Measurements from ENCODE around the gene CDH22. TPM values are rescaled to one million over a fixed set of nuclear protein-coding genes. Genes with fewer than 3 reads are reported as not detected.

Gene CDH22
- total and polyA plus RNA-seq, 4 donors, result 0.03 to 0.25 (median 0.09) TPM

DNA sequence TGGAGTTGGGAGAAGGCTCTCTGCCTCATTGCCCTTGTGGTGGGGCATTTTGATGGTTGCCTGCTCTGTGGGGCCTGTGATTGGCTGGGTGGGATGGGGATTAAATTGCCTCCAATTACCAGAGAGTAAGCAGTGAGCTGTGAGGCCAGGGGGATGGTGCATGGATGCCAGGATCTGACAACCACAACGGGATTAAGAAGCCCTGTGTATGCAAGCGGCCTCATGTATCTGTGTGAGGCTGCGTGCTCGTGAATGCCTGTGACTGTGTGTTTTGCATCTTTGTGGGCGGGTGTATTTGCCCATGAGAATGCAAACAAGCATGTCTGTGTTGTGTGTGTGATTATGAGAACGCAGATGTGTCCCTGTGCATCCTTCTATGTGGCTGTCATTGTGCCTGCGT lies 144.0 kb downstream of the CDH22 start:
- Histone ChIP-seq H3K36me3 (ENCODE audit: control insufficient read depth in 4 of 4, insufficient read depth in 4 of 4, low read length in 4 of 4) (no peaks in the 10 kb centered on the region), H3K27ac (ENCODE audit: low read depth in 1 of 2, low read length in 1 of 2) (no peak overlapping the region), H3K9ac (ENCODE audit: insufficient read depth in 1 of 2, low read length in 2 of 2) (no peak overlapping the region), H3K9me3 (ENCODE audit: control insufficient read depth in 4 of 4, insufficient read depth in 3 of 4, low read length in 3 of 4) (peaks cover 0 to 5% (median 0%) of the 10 kb centered on the region in 4 donors), H3K4me1 (ENCODE audit: control insufficient read depth in 5 of 5, insufficient read depth in 5 of 5, low read length in 5 of 5) (no peaks in the 10 kb centered on the region), H3K4me3 (no peak overlapping the region), H3K27me3 (ENCODE audit: control insufficient read depth in 3 of 3, insufficient read depth in 3 of 3, low read length in 2 of 3) (peaks cover 0 to 38% (median 4%) of the 10 kb centered on the region in 3 donors)
- no peak for TF ChIP-seq CTCF (IDR thresholded peaks at IDR 0.05; ENCODE audit: control extremely low read depth, extremely low read depth)
- ATAC-seq (ENCODE audit: insufficient read depth, low FRiP score) (no peak), DNase-seq (no peak)
- 61 to 71% methylated on average over 7 of the region's 7 CpGs for WGBS, 2 donors

GRCh38 chr20:46161921-46162320 lies 146.4 kb downstream of the CDH22 start:
- WGBS, 2 donors, result 79 to 82% methylated on average over 1 of the region's 1 CpG
- Histone ChIP-seq H3K27me3 (ENCODE audit: control insufficient read depth in 3 of 3, insufficient read depth in 3 of 3, low read length in 2 of 3) (peaks cover 0 to 31% (median 4%) of the 10 kb centered on the region in 3 donors), H3K36me3 (ENCODE audit: control insufficient read depth in 4 of 4, insufficient read depth in 4 of 4, low read length in 4 of 4) (no peaks in the 10 kb centered on the region), H3K9ac (ENCODE audit: insufficient read depth in 1 of 2, low read length in 2 of 2) (no peak overlapping the region), H3K4me1 (ENCODE audit: control insufficient read depth in 5 of 5, insufficient read depth in 5 of 5, low read length in 5 of 5) (no peaks in the 10 kb centered on the region), H3K27ac (ENCODE audit: low read depth in 1 of 2, low read length in 1 of 2) (no peak overlapping the region), H3K4me3 (no peak overlapping the region), H3K9me3 (ENCODE audit: control insufficient read depth in 4 of 4, insufficient read depth in 3 of 4, low read length in 3 of 4) (no peaks in the 10 kb centered on the region)
- no peak for TF ChIP-seq CTCF (IDR thresholded peaks at IDR 0.05; ENCODE audit: control extremely low read depth, extremely low read depth)
- DNase-seq, result no peak
- no peak for ATAC-seq (ENCODE audit: insufficient read depth, low FRiP score)

- Histone ChIP-seq H3K9ac (ENCODE audit: insufficient read depth in 1 of 2, low read length in 2 of 2) (no peak overlapping the region), H3K4me3 (no peak overlapping the region), H3K27me3 (ENCODE audit: control insufficient read depth in 3 of 3, insufficient read depth in 3 of 3, low read length in 2 of 3) (peaks cover 0 to 31% (median 4%) of the 10 kb centered on the region in 3 donors), H3K4me1 (ENCODE audit: control insufficient read depth in 5 of 5, insufficient read depth in 5 of 5, low read length in 5 of 5) (no peaks in the 10 kb centered on the region), H3K9me3 (ENCODE audit: control insufficient read depth in 4 of 4, insufficient read depth in 3 of 4, low read length in 3 of 4) (no peaks in the 10 kb centered on the region), H3K27ac (ENCODE audit: low read depth in 1 of 2, low read length in 1 of 2) (no peak overlapping the region), H3K36me3 (ENCODE audit: control insufficient read depth in 4 of 4, insufficient read depth in 4 of 4, low read length in 4 of 4) (no peaks in the 10 kb centered on the region)
- 58 to 65% methylated on average over 5 of the region's 5 CpGs for WGBS, 2 donors
- ATAC-seq (ENCODE audit: insufficient read depth, low FRiP score), result no peak
- TF ChIP-seq CTCF (IDR thresholded peaks at IDR 0.05; ENCODE audit: control extremely low read depth, extremely low read depth), result no peak
- no peak for DNase-seq
Observed at GRCh38 chr20:46160661-46161060, 147.6 kb downstream of the CDH22 start.

All from lung (tissue), 12 donors.